Fibroblast of lung (primary cell): ENCODE results near the gene CALCA.

Source experiments
- CTCF ChIP-seq, 2 donors: IDR thresholded peaks in 1 of 2; conservative IDR thresholded peaks in 1 of 2; 1 replicate in 1 of 2; 2 replicates in 1 of 2; pipeline ENCODE4 v1.5.1; 2011 to 2012; ENCODE audit warnings: low read length in 2 of 2, control low read depth in 1 of 2, inconsistent platforms in 1 of 2, low read depth in 1 of 2, mild to moderate bottlenecking in 1 of 2
- EZH2 ChIP-seq: IDR thresholded peaks from 2 replicates; pipeline ENCODE4 v1.5.1; 2012; ENCODE audit warnings: low read length, control low read depth, mild to moderate bottlenecking; ENCODE audit errors: missing control alignments

GRCh38 chr11:14972581-14973495, 687 bp upstream of the CALCA start:
- TF ChIP-seq CTCF (conservative IDR thresholded peaks at IDR 0.05 in 1 of 2, IDR thresholded peaks at IDR 0.05 in 1 of 2; ENCODE audit: low read depth in 1 of 2, low read length in 2 of 2) (no peak), EZH2 (peak; percentile 11)
